ENCODE data around the gene CD4.
A peak's percentile ranks its signal among the peaks of the same experiment; 100 is the strongest.

The CD4 gene

DNA sequence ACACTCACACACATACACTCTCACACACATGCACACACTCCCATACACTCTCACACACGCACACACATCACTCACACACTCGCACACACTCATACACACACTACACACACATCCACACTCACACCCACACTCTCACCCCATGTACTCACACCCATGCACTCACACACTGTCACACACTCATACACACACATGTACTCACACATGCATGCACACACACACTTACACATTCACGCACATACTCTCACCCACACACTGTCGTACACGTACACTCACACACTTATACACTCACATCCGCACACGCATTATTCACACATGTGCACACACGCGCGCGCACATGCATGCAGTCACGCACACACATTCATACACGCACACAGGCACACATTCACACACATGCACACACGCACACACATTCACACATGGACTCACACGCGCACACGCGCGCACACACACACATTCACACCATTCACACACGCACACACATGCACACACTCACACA lies 28.4 kb downstream of the CD4 start:
- DNase-seq = no peak

- no peak for DNase-seq
These were observed 28.9 kb downstream of the CD4 start for GRCh38 chr12:6818222-6818621.

- no peak for DNase-seq
These were observed 29.3 kb downstream of the CD4 start for GRCh38 chr12:6818645-6819044.

- no peak for DNase-seq
These were observed 30.0 kb downstream of the CD4 start for GRCh38 chr12:6819106-6820030.

DNA sequence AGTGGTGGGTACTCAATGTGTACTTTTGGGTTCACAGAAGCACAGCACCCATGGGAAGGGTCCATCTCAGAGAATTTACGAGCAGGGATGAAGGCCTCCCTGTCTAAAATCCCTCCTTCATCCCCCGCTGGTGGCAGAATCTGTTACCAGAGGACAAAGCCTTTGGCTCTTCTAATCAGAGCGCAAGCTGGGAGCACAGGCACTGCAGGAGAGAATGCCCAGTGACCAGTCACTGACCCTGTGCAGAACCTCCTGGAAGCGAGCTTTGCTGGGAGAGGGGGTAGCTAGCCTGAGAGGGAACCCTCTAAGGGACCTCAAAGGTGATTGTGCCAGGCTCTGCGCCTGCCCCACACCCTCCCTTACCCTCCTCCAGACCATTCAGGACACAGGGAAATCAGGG lies 30.8 kb downstream of the CD4 start:
- DNase-seq = no peak

- DNase-seq = no peak
These were observed 32.5 kb downstream of the CD4 start, which contains the start of gene GPR162 for GRCh38 chr12:6821591-6822425. Gene GPR162, plus strand, starts transcription at chr12:6821821. Its CDS starts 2,078 bp downstream, at chr12:6823899.

DNA sequence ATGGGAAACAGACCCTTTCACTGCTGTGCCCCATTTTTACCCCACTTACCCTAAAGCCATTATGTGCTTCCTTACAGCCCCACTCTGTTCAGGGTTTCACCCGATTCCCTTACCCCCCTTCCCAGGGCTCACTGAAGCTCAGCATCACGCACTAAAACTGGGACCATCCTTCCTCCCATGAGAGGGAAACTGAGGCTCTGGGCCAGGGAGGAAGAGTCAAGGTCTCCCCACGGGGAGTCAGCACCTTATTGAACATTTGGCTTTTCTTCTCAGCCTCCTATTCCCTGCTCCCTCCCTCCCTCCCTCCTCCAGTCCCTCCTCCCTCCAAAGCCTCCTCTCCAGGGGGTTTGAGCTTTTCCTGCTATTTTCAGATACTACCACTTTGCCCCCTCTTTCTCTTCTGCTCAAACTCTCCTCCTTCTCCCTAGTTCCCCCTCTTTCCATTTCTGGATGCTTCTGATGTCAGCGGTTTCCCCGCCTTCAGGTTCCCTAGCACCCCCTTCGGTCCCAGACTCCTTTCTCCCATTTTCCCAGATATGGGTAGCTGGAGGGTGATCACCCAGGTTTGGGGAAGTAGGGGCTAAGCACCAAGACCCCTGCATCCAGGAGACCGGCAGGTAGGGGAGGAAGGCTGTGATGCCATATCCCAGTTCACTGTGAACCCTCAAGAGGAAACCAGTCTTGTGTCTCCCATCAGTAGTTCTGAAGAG lies 33.3 kb downstream of the CD4 start:
- no peak for DNase-seq

- DNase-seq = no peak
These were observed 34.1 kb downstream of the CD4 start for GRCh38 chr12:6823182-6824084.

GRCh38 chr12:6824085-6824775 lies 34.9 kb downstream of the CD4 start:
- no peak for DNase-seq

DNA sequence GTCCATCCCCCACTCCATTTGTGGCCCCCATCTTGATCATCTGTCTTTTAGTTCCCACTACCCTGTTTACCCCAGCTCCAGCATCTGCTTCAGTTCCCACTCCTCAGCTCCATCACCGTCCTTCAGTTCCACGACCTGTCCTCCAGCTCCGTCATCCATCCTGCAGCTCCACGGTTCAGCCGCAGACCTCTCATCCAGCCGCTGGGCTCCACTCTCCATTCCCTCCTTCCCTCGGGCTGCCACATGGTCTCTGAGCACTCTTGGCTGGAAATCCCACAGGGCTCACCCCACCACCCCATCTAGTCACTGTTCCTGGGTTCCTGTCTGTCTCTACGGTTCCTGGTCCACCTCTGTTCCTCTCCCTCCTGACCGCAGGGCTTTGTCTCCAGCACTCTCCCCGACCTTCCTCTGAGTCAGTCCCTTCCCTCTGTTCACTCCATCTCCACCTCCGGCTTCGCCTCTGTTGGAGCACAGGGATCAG lies 35.6 kb downstream of the CD4 start:
- DNase-seq = no peak

DNA sequence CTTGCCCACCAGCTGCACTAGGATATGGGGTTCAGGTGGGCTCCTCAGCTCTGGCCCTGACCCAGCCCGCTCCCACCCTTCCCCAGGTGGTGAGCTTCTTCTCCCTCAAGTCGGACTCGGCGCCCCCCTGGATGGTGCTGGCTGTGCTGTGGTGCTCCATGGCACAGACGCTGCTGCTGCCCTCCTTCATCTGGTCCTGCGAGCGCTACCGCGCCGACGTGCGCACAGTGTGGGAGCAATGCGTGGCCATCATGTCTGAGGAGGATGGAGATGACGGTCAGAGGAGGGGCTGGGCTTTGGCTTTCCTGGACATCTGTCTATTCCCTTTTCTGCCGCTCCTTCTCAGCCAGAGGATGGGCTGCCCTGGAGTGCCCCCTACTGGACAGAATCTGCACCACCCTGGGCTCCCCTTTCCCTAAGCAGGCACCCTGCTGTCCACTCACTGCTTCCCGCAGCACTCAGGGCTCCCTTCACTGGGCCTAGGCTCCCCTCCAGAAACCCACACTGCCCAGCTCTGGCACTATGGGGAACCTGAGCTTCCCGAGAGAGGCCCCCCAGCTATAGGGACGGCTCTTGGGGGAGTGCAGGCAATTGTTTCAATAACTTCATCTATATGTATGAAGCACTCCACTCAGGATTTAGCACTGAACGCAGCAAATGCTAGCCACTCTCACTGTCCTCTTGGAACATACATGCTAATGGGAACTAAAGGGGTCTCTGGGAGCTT lies 36.2 kb downstream of the CD4 start:
- peak; percentile 87 for DNase-seq

GRCh38 chr12:6826125-6826733 lies 36.9 kb downstream of the CD4 start:
- DNase-seq = no peak

- no peak for DNase-seq
These were observed 37.6 kb downstream of the CD4 start for GRCh38 chr12:6826734-6827436.

DNA sequence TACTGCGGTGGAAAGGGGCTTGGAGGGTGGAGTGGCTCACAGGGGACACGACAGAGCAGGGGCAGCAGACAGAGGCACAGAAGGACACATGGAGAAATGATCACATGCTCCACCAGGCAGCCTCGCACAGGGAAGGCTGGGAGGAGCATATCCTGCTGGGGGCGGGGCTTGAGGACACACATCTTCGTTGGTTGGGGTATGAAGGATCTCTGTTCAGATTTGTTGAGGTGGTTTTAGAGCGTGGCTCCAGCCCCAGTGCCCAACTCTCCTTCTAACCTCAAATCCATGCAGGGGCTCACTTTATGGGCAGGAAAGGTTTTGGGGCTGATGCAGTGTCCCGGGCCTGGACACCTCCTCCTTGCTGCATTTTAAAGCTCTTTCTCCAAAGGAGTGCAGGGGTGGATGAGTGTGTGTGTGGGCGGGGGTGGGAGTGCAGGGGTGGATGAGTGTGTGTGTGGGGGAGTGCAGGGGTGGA lies 38.1 kb downstream of the CD4 start:
- DNase-seq = peak; percentile 48

DNA sequence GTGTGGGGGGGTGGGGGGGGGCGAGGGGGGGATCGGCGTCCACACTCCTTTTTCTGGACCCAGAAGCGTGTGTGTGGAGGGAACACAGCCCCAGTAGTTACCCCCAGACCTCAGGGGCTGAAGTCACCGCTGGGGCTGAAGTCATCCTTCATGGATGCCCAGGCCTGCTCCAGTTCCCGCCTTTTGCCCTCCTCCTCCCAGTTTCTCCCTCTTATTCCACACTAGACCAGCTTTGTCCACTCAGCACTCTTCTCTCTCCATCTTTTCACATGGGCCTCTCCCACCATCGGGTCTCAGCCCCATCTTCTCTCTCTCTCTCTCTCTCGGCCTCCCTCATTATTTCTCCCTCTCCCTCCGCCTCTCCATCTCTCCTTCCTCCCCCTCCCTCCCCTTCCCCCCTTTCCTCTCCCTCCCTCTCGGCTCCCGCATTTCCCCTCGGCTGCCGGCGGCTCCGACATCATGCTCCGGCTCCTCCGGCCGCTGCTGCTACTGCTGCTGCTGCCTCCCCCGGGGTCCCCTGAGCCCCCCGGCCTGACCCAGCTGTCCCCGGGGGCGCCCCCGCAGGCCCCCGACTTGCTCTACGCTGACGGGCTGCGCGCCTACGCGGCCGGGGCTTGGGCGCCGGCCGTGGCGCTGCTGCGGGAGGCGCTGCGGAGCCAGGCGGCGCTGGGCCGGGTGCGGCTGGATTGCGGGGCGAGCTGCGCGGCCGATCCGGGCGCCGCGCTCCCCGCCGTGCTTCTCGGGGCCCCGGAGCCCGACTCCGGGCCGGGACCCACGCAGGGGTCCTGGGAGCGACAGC lies 38.9 kb downstream of the CD4 start, which contains the start of gene P3H3:
P3H3 (plus strand) TSS at position 426 of the 799 bp plus-strand sequence; CDS start at position 460, 34 bp downstream.
- no peak for DNase-seq

DNA sequence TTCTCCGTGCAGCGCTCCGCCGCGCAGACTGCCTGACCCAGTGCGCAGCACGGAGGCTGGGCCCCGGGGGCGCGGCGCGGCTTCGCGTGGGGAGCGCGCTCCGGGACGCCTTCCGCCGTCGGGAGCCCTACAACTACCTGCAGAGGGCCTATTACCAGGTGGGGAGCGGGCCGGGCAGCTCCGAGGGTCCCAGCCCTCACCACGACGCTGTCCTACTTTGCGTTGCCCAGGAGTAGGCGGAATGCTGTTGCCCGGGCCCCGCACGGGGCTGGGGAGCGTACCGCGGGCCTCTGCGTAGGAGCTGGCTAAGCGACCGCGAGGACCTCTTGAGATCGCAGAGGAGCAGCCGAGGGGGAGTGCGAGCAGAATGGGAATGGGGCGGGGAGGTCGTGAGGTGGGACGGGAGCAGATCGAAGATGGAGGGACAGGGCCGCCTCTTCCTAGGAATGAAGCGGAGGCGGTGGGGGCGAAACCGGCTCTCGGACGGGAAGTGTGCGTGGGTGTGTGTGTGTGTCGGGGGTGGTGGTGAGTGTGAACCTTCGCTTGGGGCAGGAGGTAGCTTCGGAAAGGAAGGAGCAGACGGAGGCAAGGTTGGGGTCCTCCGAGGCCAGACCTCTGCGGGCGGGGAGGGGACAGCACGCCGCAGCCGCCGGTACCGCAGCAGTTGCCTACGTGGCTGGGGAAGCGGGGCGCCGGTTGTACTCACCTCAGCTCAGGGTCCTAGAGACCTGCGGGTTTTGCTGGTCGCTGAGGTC lies 39.6 kb downstream of the CD4 start:
- peak; percentile 69 for DNase-seq

DNA sequence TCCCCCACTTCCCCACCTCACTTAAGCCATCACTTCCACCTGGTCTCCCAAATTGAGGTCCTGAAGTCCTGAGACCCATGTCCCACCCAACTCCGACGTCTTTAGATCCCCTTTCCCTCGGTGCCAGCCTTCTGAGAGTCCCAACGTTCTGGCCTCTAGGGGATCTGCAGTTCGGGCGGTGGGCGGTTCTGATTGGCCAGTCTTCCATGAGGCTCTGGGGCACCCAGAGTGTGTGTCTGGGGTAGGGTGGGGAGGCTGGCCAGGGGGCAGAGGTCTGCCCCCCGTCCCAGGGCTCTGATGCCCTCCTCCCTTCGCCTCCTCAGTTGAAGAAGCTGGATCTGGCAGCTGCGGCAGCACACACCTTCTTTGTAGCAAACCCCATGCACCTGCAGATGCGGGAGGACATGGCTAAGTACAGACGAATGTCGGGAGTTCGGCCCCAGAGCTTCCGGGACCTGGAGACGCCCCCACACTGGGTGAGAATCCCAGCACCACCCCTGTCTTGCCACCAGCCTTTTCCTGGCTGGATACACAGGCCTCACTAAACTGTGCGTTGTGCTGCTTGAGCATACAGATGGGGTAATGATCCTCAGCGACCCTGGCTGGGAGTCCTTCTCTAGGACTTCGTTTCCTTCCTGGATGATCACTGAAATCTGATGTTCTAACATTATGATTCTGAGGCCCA lies 40.4 kb downstream of the CD4 start:
- no peak for DNase-seq

Data from activated T-cell treated with anti-CD3 and anti-CD28 coated beads, Interleukin-2, amount 50 U/mL, for 1 hour (primary cell).